WTC11 (cell line): ENCODE results near the gene ADAMTS12.

Experiments used
- CTCF ChIP-seq: fragments of 200-600 bp; IDR thresholded peaks from 2 replicates; pipeline ENCODE4 v1.8.0; 2022; ENCODE audit warnings: antibody characterized with exemption
- E2F4 ChIP-seq: sonication (generic); formaldehyde crosslinking; IDR thresholded peaks from 2 replicates; pipeline ENCODE4 v1.8.1; 2022; ENCODE audit warnings: low read depth, mild to moderate bottlenecking, moderate library complexity, missing genetic modification reagents, borderline replicate concordance
- NFYB ChIP-seq: sonication (generic); formaldehyde crosslinking; conservative IDR thresholded peaks from 2 replicates; pipeline ENCODE4 v1.8.0; 2022; ENCODE audit warnings: low read depth, missing genetic modification reagents
- STAT6 ChIP-seq: sonication (generic); formaldehyde crosslinking; conservative IDR thresholded peaks from 2 replicates; pipeline ENCODE4 v1.8.1; 2023; ENCODE audit warnings: mild to moderate bottlenecking, low read depth, missing genetic modification reagents, moderate library complexity
- USF1 ChIP-seq: sonication (generic); formaldehyde crosslinking; IDR thresholded peaks from 2 replicates; pipeline ENCODE4 v1.8.0; 2022; ENCODE audit warnings: mild to moderate bottlenecking, missing genetic modification reagents
- ZNF263 ChIP-seq: sonication (generic); formaldehyde crosslinking; IDR thresholded peaks from 2 replicates; pipeline ENCODE4 v1.8.1; 2022; ENCODE audit warnings: low read depth, mild to moderate bottlenecking, moderate library complexity, missing genetic modification reagents
- TF ChIP-seq, protein P1 (sequence below): sonication (generic); formaldehyde crosslinking; IDR thresholded peaks from 2 replicates; pipeline ENCODE4 v1.8.0; 2023; ENCODE audit warnings: missing genetic modification reagents
- TF ChIP-seq, protein P2 (sequence below): sonication (generic); formaldehyde crosslinking; IDR thresholded peaks from 2 replicates; pipeline ENCODE4 v1.8.0; 2023; ENCODE audit warnings: missing genetic modification reagents, mild to moderate bottlenecking, borderline replicate concordance

GRCh38 chr5:33628796-33629195 is 263.0 kb downstream of the ADAMTS12 start:
- TF ChIP-seq, protein P1, sequence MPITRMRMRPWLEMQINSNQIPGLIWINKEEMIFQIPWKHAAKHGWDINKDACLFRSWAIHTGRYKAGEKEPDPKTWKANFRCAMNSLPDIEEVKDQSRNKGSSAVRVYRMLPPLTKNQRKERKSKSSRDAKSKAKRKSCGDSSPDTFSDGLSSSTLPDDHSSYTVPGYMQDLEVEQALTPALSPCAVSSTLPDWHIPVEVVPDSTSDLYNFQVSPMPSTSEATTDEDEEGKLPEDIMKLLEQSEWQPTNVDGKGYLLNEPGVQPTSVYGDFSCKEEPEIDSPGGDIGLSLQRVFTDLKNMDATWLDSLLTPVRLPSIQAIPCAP (CRISPR knock-in tag) = no peak
- TF ChIP-seq, protein P2, sequence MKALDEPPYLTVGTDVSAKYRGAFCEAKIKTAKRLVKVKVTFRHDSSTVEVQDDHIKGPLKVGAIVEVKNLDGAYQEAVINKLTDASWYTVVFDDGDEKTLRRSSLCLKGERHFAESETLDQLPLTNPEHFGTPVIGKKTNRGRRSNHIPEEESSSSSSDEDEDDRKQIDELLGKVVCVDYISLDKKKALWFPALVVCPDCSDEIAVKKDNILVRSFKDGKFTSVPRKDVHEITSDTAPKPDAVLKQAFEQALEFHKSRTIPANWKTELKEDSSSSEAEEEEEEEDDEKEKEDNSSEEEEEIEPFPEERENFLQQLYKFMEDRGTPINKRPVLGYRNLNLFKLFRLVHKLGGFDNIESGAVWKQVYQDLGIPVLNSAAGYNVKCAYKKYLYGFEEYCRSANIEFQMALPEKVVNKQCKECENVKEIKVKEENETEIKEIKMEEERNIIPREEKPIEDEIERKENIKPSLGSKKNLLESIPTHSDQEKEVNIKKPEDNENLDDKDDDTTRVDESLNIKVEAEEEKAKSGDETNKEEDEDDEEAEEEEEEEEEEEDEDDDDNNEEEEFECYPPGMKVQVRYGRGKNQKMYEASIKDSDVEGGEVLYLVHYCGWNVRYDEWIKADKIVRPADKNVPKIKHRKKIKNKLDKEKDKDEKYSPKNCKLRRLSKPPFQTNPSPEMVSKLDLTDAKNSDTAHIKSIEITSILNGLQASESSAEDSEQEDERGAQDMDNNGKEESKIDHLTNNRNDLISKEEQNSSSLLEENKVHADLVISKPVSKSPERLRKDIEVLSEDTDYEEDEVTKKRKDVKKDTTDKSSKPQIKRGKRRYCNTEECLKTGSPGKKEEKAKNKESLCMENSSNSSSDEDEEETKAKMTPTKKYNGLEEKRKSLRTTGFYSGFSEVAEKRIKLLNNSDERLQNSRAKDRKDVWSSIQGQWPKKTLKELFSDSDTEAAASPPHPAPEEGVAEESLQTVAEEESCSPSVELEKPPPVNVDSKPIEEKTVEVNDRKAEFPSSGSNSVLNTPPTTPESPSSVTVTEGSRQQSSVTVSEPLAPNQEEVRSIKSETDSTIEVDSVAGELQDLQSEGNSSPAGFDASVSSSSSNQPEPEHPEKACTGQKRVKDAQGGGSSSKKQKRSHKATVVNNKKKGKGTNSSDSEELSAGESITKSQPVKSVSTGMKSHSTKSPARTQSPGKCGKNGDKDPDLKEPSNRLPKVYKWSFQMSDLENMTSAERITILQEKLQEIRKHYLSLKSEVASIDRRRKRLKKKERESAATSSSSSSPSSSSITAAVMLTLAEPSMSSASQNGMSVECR (CRISPR knock-in tag) = no peak
- no peak for TF ChIP-seq NFYB (CRISPR knock-in tag)
- no peak for TF ChIP-seq E2F4 (CRISPR knock-in tag)
- no peak for TF ChIP-seq STAT6 (CRISPR knock-in tag)
- no peak for TF ChIP-seq USF1
- no peak for TF ChIP-seq CTCF
- no peak for TF ChIP-seq ZNF263 (CRISPR knock-in tag)
